ENCODE data around the gene LY6G5C.
A peak's percentile ranks its signal among the peaks of the same experiment; 100 is the strongest.

Gene LY6G5C

GRCh38 chr6:31680226-31681134 is at the start of gene LY6G5C:
Gene LY6G5C, minus strand, starts transcription at chr6:31681067. Its CDS starts 694 bp downstream, at chr6:31680373.
- FAIRE-seq: peak; percentile 93
- peak; percentile 84 for DNase-seq (ENCODE audit: insufficient read length, low spot score)

- DNase-seq (ENCODE audit: insufficient read length, low spot score): peak; percentile 85
- FAIRE-seq: peak; percentile 88
These were observed 49.2 kb upstream of the LY6G5C start for GRCh38 chr6:31729979-31730630.

GRCh38 chr6:31729515-31729978 is 48.7 kb upstream of the LY6G5C start:
- FAIRE-seq (no peak), DNase-seq (ENCODE audit: insufficient read length, low spot score) (peak; percentile 87)

- no peak for DNase-seq (ENCODE audit: insufficient read length, low spot score)
- FAIRE-seq: no peak
These were observed 48.1 kb upstream of the LY6G5C start, which contains the start of gene DDAH2 for GRCh38 chr6:31728767-31729514. Gene DDAH2, minus strand, starts transcription at chr6:31729299. Its CDS starts 138 bp downstream, at chr6:31729161.

GRCh38 chr6:31727717-31728671 is 47.1 kb upstream of the LY6G5C start:
- DNase-seq (ENCODE audit: insufficient read length, low spot score) (no peak), FAIRE-seq (no peak)

- DNase-seq (ENCODE audit: insufficient read length, low spot score): no peak
- FAIRE-seq: no peak
These were observed 46.3 kb upstream of the LY6G5C start for GRCh38 chr6:31727034-31727716.

GRCh38 chr6:31725502-31726350 is 44.9 kb upstream of the LY6G5C start:
- DNase-seq (ENCODE audit: insufficient read length, low spot score): no peak
- no peak for FAIRE-seq

GRCh38 chr6:31723980-31724691 is 43.3 kb upstream of the LY6G5C start:
- FAIRE-seq: no peak
- no peak for DNase-seq (ENCODE audit: insufficient read length, low spot score)

- DNase-seq (ENCODE audit: insufficient read length, low spot score): no peak
- FAIRE-seq: no peak
These were observed 42.5 kb upstream of the LY6G5C start, which contains the start of gene MPIG6B for GRCh38 chr6:31723245-31723979. Gene MPIG6B, plus strand, starts transcription at chr6:31723373. Its CDS starts 11 bp downstream, at chr6:31723384.

GRCh38 chr6:31722173-31722572 is 41.3 kb upstream of the LY6G5C start:
- DNase-seq (ENCODE audit: insufficient read length, low spot score): no peak
- no peak for FAIRE-seq

- FAIRE-seq (no peak), DNase-seq (ENCODE audit: insufficient read length, low spot score) (no peak)
These were observed 40.6 kb upstream of the LY6G5C start, which contains the start of gene LY6G6C for GRCh38 chr6:31721351-31722020. Gene LY6G6C, minus strand, starts transcription at chr6:31721746. Its CDS starts 67 bp downstream, at chr6:31721679.

GRCh38 chr6:31720196-31720770 is 39.4 kb upstream of the LY6G5C start:
- FAIRE-seq: no peak

GRCh38 chr6:31719001-31719400 is 38.1 kb upstream of the LY6G5C start:
- FAIRE-seq (no peak), DNase-seq (ENCODE audit: insufficient read length, low spot score) (no peak)

More at GRCh38 chr6:31720196-31720770, 39.4 kb upstream of the LY6G5C start:
- no peak for DNase-seq (ENCODE audit: insufficient read length, low spot score)

- FAIRE-seq (no peak), DNase-seq (ENCODE audit: insufficient read length, low spot score) (no peak)
These were observed 37.4 kb upstream of the LY6G5C start for GRCh38 chr6:31718265-31718664.

- FAIRE-seq: peak; percentile 4
- DNase-seq (ENCODE audit: insufficient read length, low spot score): no peak
These were observed 36.8 kb upstream of the LY6G5C start for GRCh38 chr6:31717499-31718222.

All from HTR-8/SVneo (cell line).